Measurements from ENCODE around the gene DUT.
A peak's percentile ranks its signal among the peaks of the same experiment; 100 is the strongest.

Gene DUT

DNA sequence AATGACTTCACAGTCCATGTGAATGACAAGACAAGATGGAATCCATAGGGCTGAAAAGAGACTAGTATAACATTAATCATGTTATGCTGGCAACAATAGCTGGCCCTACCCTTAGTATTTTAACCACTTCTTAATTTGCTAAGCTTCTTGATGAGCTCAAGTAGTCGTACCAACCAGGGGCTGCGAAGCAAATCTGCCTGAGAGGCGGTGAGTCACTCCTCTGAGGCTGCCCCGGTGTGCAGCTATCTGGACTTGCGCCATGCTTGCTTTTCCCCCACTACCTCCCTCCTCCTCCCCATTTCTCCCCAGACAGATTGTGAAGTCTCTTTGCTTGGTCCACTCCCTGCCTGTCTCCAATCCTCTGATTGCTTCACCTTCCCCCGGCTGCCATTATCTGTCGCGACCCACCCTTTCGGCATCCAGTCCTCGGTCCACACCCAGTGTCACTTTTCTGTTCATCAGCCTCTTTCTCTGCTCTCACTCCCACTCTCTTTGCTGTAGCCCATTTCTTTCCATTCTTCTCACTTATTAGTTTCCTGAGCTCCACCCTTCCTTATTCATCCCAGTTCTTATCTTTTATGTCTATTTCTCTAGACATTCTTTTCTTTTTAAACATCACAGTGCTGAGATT, 42.7 kb downstream of the DUT start:
- DNase-seq, result no peak

DNA sequence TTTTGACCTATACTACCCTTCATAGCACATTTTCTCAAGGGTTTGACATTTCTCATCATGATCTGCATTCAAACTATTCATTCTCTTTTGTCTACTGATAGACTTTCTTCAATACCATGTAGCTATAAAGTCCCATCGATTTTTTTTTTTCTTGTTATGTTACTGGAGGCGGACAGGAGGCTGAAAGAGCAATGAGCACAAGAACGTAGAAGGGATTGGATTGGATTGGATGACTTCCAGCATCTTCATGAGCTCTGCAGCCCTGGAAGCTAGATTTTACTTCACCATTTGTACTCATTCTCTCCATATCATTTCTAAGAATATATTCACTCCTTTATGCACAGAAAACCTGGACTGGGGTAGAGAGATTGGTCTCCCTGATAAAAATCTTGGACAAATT, 43.2 kb downstream of the DUT start:
- DNase-seq, result no peak

DNA sequence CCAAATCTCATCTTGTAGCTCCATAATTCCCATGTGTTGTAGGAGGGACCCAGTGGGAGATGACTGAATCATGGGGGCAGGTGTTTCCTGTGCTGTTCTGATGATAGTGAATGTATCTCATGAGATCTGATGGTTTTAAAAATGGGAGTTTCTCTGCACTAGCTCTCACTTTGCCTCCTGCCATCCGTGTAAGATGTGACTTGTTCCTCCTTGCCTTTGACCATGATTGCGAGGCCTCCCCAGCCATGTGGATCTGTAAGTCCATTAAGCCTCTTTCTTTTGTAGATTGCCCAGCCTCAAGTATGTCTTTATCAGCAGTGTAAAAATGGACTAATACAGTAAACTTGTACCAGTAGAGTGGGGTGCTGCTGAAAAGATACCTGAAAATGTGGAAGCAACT, 44.5 kb downstream of the DUT start:
- DNase-seq, result no peak

DNA sequence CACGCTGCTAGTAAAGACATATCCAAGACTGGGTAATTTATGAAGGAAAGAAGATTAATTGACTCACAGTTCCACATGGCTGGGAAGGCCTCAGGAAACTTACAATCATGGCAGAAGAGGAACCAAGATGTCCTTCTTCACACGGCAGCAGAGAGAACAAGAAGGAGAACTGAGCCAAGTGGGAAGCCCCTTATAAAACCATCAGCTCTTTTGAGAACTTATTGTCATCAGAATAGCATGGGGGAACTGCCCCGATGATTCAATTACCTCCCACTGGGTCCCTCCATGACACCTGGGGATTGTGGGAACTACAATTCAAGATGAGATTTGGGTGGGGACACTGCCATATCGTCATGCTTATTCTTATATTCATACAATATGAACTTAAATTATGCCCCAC, 49.0 kb downstream of the DUT start:
- no peak for DNase-seq

DNA sequence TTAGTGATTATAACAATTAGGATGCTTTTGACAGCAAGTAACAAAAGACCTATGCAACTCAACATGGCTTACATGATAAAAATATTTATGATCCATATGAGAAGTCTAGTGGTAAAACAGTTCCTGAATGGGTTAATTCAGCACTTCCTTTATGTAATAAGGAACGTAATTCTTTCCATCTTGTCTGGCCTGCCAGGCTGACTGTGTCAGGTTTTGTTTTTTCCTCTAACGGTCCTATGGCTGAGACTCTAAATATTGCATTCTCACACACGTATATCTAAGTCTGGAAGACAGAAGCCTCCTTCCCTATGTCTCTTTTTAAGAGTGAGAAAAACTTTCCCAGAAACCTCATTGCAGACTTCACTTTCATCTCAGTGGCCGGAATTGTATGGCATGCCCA, 50.6 kb downstream of the DUT start:
- no peak for DNase-seq

DNA sequence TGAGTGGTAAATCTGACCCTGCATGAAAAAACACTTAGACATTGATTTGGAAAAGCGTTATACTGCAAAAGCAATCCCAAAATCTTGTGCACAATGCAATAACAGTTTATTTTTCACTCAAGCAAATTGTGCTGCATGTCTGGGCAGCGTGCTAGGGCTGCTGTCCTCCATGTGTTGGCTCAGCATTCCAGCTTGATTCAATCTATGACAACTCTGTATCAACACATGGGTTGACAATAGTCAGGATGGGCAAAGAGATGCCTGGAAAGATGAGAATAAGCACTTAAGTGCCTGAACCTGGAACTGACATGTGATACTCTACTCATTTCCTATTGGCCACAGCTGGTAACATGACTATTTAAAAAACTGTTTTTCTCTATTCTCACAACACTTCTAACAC, 51.8 kb downstream of the DUT start:
- DNase-seq, result no peak

DNA sequence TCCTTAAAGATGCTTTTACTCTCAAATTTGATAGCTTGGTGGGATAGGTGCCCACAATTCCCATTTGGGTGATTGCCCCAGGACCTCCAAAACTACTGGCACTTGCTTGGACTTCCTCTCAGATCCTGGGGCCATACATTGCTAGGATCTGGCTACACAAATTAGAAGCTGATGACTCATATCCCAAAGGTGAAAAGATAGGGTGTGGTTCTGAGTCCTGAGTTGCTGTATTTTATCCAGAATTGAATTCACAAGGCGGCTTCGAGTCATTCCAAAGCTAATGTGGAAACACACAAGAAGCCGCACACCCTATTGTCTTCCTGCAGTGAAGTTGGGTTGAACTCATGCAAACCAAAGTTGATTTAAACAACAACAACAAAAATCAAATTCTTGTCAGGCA, 53.4 kb downstream of the DUT start:
- DNase-seq, result no peak

DNA sequence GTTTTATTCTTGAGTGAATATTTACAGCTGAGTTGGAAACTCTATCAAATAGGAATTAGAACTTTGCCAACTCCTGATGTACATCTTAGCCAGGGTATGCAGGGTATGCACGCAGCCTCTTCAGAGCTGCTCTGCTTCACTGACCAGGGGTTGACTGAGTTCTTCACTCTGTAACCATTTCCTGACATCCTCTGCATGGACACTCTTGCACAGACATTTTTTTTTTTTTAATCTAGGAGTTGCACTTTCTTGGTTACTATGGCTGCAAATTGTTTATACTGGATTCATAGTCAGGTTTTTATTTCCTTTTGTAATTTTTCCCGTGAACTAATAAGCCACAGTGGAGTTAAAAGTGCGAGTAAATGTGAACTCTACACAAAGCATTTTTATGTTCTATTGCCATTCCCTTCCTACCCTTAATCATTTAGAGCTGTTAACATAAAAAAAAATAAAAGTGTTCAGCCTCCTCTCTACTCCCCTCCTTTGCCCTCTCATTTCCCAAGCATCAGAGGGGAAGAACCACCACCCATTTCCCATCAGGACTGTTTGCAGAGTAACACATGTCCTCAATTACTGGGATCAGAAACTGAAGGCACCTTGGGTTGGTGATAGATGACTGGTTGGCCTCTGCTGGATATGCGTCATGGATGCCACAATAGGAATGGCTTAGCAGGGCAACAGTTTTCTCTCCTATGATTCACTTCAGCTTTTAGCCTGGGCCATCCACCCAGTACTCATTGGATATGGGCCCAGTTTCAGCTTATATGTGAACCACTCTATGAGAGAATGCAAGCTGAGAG, 54.0 kb downstream of the DUT start:
- no peak for DNase-seq

DNA sequence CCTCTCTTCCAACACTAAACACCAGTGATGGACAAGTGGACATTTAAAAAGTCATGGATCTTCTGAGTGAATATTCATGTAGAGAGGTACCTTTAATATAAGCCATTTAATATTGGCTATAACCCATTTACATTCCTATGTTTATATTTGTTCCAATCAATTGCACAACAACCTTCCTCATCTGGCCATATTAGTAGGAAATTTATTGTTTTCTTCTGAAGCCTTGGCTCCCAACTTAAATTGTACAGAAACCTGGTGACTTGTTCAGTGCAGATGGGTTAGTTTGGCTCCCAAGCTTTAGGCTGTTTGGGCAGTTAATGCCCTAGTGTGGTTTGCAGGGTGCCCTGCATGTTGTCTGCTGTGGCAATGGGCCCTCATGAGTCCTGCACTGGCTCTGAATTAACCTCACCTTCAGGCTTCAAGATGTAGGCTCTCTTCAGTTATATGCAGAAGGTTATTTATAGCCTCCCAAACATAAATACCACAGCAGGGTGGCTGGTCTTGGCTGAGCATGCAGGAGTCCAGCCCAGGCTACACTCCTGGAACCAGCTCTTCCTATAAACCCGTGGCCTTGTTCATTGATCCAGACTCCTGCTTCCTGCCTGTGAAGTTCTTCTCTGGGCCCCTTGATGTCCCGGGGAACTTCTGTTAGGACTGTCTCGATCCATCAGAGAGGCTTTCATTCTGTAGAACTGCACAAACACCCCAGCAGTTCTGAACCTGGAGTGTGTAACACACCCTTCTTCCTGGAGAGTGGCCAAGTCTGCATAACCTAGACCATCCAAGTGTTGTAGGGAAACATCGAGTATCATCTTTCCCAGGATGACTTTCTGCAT, 57.0 kb downstream of the DUT start:
- DNase-seq, result no peak

DNA sequence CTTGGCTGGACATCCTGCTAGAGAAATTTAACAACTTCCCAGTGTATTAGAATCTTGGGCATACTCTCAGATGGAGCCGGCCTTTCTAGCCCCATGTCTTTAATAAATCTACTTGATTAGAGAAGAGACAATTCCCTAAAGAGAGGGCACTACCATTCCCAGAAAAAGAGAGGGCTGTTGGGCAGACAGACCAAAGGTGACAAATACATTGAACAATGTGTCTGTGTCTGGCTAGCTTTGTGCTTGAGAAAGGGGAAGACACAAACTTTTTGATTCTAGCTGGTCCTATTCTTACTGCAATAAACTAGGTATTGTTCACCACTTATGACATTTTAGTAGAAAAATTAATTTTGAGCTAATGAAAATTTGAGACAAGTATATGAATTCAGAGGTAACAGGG, 57.7 kb downstream of the DUT start:
- no peak for DNase-seq

DNA sequence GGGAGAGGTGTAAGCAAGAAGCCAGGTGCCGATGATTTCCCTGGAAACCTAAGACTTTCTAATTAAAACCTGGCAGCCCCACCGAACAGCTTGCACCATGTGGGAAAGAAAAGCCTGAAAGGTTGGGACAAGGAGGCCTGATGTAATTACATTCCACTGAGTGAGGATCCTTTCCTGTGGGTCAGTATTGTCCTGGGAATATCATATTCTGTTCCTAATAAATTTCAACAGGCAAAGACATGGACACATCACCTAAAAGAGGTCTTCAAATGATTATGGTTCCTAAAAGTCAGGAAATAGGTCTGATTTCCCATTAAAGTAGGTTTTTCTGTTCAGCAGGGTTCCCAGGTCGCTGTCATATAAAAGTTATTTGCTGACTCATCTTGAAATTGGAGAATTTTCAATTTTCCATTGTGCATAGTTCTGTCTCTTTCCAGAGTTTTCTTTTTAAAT, 58.5 kb downstream of the DUT start:
- no peak for DNase-seq

DNA sequence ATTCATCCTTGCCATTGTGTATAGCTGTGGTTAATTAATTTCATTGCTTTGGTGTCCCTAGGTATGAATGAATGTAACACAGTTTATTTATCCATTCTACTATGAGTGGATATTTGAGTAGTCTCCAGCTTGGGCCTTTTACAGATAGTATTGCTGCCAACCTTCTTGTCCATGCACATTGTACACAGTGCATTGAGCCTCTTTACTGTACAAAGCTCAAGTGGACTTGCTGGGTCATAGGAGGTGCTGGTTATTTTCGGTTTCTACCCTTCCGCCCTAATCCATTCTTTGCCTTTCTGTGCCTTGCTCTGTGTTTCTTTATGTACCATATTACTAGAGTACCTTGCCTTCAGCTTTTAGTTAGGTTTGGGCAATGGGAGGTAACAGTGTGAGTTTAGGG, 60.7 kb downstream of the DUT start:
- DNase-seq, result no peak

DNA sequence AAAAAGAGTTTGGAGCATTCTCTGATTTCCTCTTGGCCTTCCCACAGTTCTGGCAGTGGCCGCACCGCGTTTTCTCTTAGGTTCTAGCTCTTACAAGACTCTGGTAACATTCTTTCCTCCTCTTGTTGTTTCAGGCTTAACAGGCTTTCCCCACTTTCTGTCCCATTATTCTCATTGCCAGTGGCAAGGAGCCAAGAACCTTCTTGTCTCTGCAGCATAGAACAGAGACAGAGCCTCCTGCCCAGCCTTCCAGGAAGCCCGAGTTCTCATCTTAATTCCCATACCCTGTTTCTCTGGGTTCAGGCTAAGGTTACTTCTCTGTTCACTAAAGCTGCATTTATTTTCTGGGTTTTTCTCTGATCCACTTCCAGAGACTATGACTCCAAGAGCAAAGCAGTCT, 61.1 kb downstream of the DUT start:
- peak; percentile 13 for DNase-seq

Measured in NCI-H1694 treated with DMSO at 0.1 percent for 48 hours (cell line).